Measurements from ENCODE around the gene OR4K14.
"Not testable (repeated sequence)": the region's sequence is repeated elsewhere in the genome, so short reads cannot be mapped to it uniquely, and the experiment has no call there.

OR4K14 gene

GRCh38 chr14:20031058-20031457, 12.0 kb upstream of the OR4K14 start:
- no peak overlapping the region for H3K4me3 ChIP-seq (ENCODE audit: low read depth, low read length)
- no peak for DNase-seq (ENCODE audit: low read depth)
- TF ChIP-seq, protein P1, sequence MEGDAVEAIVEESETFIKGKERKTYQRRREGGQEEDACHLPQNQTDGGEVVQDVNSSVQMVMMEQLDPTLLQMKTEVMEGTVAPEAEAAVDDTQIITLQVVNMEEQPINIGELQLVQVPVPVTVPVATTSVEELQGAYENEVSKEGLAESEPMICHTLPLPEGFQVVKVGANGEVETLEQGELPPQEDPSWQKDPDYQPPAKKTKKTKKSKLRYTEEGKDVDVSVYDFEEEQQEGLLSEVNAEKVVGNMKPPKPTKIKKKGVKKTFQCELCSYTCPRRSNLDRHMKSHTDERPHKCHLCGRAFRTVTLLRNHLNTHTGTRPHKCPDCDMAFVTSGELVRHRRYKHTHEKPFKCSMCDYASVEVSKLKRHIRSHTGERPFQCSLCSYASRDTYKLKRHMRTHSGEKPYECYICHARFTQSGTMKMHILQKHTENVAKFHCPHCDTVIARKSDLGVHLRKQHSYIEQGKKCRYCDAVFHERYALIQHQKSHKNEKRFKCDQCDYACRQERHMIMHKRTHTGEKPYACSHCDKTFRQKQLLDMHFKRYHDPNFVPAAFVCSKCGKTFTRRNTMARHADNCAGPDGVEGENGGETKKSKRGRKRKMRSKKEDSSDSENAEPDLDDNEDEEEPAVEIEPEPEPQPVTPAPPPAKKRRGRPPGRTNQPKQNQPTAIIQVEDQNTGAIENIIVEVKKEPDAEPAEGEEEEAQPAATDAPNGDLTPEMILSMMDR (IDR thresholded peaks at IDR 0.05; ENCODE audit: low read depth, low read length, missing control alignments), result no peak
- in situ Hi-C loops (cut with HindIII; ENCODE audit: low sequenced_read_pairs), result no loop called here

DNA sequence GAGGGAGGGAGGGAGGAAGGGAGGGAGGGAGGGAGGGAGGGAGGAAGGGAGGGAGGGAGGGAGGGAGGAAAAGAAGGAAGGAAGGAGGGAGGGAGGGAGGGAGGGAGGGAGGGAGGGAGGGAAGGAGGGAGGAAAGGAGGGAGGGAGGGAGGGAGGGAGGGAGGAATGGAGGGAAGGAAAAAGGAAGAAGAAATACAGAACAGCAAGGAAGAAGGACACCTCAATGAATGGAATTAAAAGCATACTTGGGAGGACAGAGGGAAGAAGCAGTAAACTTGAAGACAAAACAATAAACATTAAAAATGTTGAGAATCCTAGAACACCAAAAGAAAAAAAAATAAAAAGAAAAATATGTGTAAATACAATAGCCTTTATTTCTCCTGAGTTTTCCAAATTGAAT, 11.0 kb downstream of the OR4K14 start:
- in situ Hi-C loops (cut with HindIII; ENCODE audit: low sequenced_read_pairs), result no loop called here
- no peak for DNase-seq (ENCODE audit: low read depth)
- TF ChIP-seq, protein P1 (IDR thresholded peaks at IDR 0.05; ENCODE audit: low read depth, low read length, missing control alignments), result no peak
- no peak overlapping the region for H3K4me3 ChIP-seq (ENCODE audit: low read depth, low read length)

- in situ Hi-C loops (cut with HindIII; ENCODE audit: low sequenced_read_pairs), result no loop called here
- TF ChIP-seq, protein P1 (IDR thresholded peaks at IDR 0.05; ENCODE audit: low read depth, low read length, missing control alignments), result no peak
- DNase-seq (ENCODE audit: low read depth), result no peak
- H3K4me3 ChIP-seq (ENCODE audit: low read depth, low read length), result no peak overlapping the region
These were observed 16.8 kb downstream of the OR4K14 start for GRCh38 chr14:20002319-20002718.

DNA sequence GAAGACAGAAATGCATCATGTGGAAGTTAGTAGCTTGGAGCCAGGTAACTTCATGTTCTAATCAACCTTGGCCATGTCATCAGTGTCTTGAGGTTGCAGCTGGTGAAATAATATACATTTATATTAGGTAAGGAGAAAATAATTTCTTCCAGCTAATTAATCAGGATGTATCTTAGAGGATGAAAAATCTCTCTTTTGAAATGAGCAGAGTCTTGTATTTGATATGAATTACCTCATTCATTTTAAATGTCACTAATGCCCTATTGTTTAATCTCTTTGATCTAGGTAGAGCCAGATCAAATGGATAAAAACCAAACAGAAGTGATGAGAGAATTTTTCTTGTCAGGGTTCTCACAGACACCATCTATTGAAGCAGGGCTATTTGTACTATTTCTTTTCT, 17.2 kb downstream of the OR4K14 start, which contains the start of gene OR4Q2:
Gene OR4Q2, plus strand, starts transcription at position 301 of the 400 bp plus-strand sequence.
- in situ Hi-C loops (cut with HindIII; ENCODE audit: low sequenced_read_pairs), result no loop called here
- no peak within 1 kb of the TSS for H3K4me3 ChIP-seq (ENCODE audit: low read depth, low read length)
- no peak for DNase-seq (ENCODE audit: low read depth)
- TF ChIP-seq, protein P1 (IDR thresholded peaks at IDR 0.05; ENCODE audit: low read depth, low read length, missing control alignments), result no peak

DNA sequence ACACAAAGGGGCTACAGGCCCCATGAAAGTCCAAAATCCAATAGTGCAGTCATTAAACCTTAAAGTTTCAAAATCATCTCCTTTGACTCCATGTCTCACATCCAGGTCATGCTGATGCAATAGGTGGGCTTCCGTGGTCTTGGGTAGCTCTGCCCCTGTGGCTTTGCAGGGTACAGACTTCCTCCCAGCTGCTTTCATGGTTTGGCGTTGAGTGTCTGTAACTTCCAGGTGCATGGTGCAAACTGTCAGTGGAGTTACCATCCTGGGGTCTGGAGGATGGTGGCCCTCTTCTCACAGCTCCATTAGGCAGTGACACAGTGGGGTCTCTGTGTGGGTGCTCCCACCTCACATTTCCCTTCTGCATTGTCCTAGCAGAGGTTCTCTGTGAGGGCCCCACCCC, 25.7 kb downstream of the OR4K14 start:
- DNase-seq (ENCODE audit: low read depth), result no peak
- H3K4me3 ChIP-seq (ENCODE audit: low read depth, low read length), result no peak overlapping the region
- TF ChIP-seq, protein P1 (IDR thresholded peaks at IDR 0.05; ENCODE audit: low read depth, low read length, missing control alignments), result no peak
- in situ Hi-C loops (cut with HindIII; ENCODE audit: low sequenced_read_pairs), result no loop called here

DNA sequence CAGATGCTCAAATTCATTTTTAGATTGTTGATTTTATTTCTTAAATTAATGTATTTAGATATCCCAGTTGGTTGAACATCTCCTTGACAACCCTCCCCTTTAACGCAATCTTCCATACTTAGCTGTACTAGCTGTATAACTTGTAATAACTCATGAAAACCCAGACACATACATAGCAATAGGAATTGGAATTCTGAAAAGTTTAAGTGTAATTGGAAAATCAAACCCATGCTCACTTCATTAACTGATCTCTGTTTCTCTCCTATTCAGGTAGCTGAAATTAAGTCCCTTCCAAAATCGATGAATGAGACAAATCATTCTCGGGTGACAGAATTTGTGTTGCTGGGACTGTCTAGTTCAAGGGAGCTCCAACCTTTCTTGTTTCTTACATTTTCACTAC, 43.8 kb downstream of the OR4K14 start, which contains the start of gene OR4K15:
Gene OR4K15, plus strand, starts transcription at position 301 of the 400 bp plus-strand sequence. Its CDS starts 0 bp downstream, at position 301.
- DNase-seq (ENCODE audit: low read depth), result no peak
- H3K4me3 ChIP-seq (ENCODE audit: low read depth, low read length), result no peak within 1 kb of the TSS
- in situ Hi-C loops (cut with HindIII; ENCODE audit: low sequenced_read_pairs), result no loop called here
- TF ChIP-seq, protein P1 (IDR thresholded peaks at IDR 0.05; ENCODE audit: low read depth, low read length, missing control alignments), result no peak

DNA sequence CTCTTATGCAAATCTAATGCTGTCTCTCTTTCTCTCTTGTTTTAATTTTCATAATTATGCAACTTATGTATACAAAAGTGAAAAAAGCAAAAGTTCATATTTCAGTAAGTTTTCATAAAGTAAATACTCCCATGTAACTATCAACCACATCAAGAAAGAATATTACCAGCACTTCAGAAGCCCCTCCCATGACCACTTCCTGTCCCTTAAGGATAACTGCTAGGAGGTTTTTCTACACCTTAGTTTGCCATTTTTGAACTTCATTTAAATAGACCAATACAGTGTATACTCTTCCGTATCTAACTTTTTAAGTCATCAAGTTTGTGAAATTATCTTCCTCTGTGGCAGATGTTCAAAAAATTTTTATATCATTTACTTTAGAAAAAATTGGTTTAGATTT, 44.3 kb downstream of the OR4K14 start:
- TF ChIP-seq, protein P1 (IDR thresholded peaks at IDR 0.05; ENCODE audit: low read depth, low read length, missing control alignments), result no peak

DNA sequence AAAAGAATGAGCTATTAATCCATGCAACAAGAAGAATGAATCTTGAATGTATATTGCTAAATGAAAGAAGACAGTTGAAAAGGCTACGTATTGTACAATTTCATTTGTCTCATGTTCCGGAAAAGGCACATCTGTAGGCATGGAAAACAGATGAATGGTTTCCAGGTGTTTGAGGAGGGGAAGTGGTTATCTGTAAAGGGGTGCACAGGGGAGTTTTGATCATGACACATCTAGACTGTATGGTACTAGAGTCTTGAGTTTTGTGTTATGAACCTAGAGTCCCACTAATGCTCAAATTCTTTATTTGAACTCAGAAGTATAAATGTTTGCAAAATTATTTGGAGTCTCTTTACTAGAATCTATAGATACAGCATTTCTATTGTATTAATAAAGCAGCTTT, 49.4 kb downstream of the OR4K14 start:
- in situ Hi-C loops (cut with HindIII; ENCODE audit: low sequenced_read_pairs); DNase-seq (ENCODE audit: low read depth); H3K4me3 ChIP-seq (ENCODE audit: low read depth, low read length): not testable (repeated sequence)

More for the DNA sequence above, 44.3 kb downstream of the OR4K14 start:
- no peak for DNase-seq (ENCODE audit: low read depth)
- in situ Hi-C loops (cut with HindIII; ENCODE audit: low sequenced_read_pairs), result no loop called here
- H3K4me3 ChIP-seq (ENCODE audit: low read depth, low read length), result no peak overlapping the region

Measured in astrocyte of the cerebellum (primary cell).